OCI-LY3 (cell line): ENCODE results near the gene SGCA.
A peak's percentile ranks its signal among the peaks of the same experiment; 100 is the strongest.

ENCODE experiments used
- H2AFZ ChIP-seq: fragments of 200-600, 300-600 bp; shearing (Covaris generic); 2 replicates; pipeline ENCODE4 v1.6.0; 2014; ENCODE audit warnings: antibody characterized with exemption, low read depth, low read length
- H3K27ac ChIP-seq: fragments of 200-600, 300-600 bp; sonication (generic); 2 replicates; pipeline ENCODE4 v1.5.1; 2014; ENCODE audit warnings: mild to moderate bottlenecking, low read length, moderate library complexity, mixed read lengths
- H3K27me3 ChIP-seq: fragments of 200-600, 300-600 bp; sonication (generic); 2 replicates; pipeline ENCODE4 v1.6.1; 2014; ENCODE audit warnings: low read depth, low read length, mixed read lengths
- H3K36me3 ChIP-seq: fragments of 200-600, 300-600 bp; sonication (generic); replicated peaks from 2 replicates; pipeline ENCODE3; 2014; ENCODE audit warnings: low read depth, low read length, mixed read lengths
- H3K4me1 ChIP-seq: fragments of 300-600, 200-600 bp; sonication (generic); 2 replicates; pipeline ENCODE4 v1.6.1; 2014; ENCODE audit warnings: low read length, mixed read lengths
- H3K4me2 ChIP-seq: fragments of 200-600, 300-600 bp; sonication (generic); 2 replicates; pipeline ENCODE4 v1.6.1; 2014; ENCODE audit warnings: low read length, mixed read lengths
- H3K4me3 ChIP-seq: fragments of 300-600, 200-600 bp; sonication (generic); 2 replicates; pipeline ENCODE4 v1.5.1; 2014; ENCODE audit warnings: antibody characterized with exemption, mild to moderate bottlenecking, low read length, moderate library complexity
- H3K79me2 ChIP-seq: fragments of 300-600, 200-600 bp; shearing (Covaris generic); 2 replicates; pipeline ENCODE4 v1.6.1; 2014; ENCODE audit warnings: mild to moderate bottlenecking, low read length, mixed read lengths
- H3K9ac ChIP-seq: fragments of 300-600, 200-600 bp; shearing (Covaris generic); 2 replicates; pipeline ENCODE4 v1.6.0; 2014; ENCODE audit warnings: mild to moderate bottlenecking, low read length, moderate library complexity
- H3K9me3 ChIP-seq: fragments of 200-600, 300-600 bp; shearing (Covaris generic); 2 replicates; pipeline ENCODE4 v1.6.1; 2014; ENCODE audit warnings: low read length, mixed read lengths; ENCODE audit not compliant: insufficient read depth
- H4K20me1 ChIP-seq: fragments of 200-600, 300-600 bp; sonication (generic); 2 replicates; pipeline ENCODE4 v1.6.1; 2016; ENCODE audit warnings: low read length, mixed read lengths; ENCODE audit not compliant: insufficient read depth
- CTCF ChIP-seq: fragments of 200-600, 300-600 bp; sonication (generic); IDR thresholded peaks from 2 replicates; pipeline ENCODE4 v1.5.1; 2014; ENCODE audit warnings: antibody characterized with exemption, low read length, low read depth
- EZH2phosphoT487 ChIP-seq: fragments of 200-600 bp; shearing (Covaris generic); IDR thresholded peaks from 2 replicates; pipeline ENCODE4 v1.6.1; 2018; ENCODE audit warnings: antibody characterized with exemption, mixed run types, low read depth

Gene SGCA

GRCh38 chr17:50190293-50190602 is 24.4 kb downstream of the SGCA start:
- H3K36me3 ChIP-seq, result peaks cover 55% of the 10 kb centered on the region
- H3K9me3 ChIP-seq, result no peaks in the 10 kb centered on the region
- no peak for TF ChIP-seq EZH2phosphoT487
- no peak for TF ChIP-seq CTCF
- no peaks in the 10 kb centered on the region for H4K20me1 ChIP-seq
- H3K9ac ChIP-seq, result no peak overlapping the region
- H3K4me3 ChIP-seq, result no peak overlapping the region
- peaks cover 35% of the 10 kb centered on the region for H3K79me2 ChIP-seq
- H3K27ac ChIP-seq, result no peak overlapping the region
- no peaks in the 10 kb centered on the region for H3K27me3 ChIP-seq
- H3K4me2 ChIP-seq, result peak overlapping the region; percentile 10; the same call in 1 of the 2 replicates
- peaks cover 67% of the 10 kb centered on the region for H3K4me1 ChIP-seq
- no peak overlapping the region for H2AFZ ChIP-seq

- no peak overlapping the region for H3K9ac ChIP-seq
- H3K4me2 ChIP-seq, result peak overlapping the region; percentile 10; the same call in 1 of the 2 replicates
- H3K36me3 ChIP-seq, result peaks cover 50% of the 10 kb centered on the region
Observed at GRCh38 chr17:50190603-50191358, 25.0 kb downstream of the SGCA start.

GRCh38 chr17:50191359-50192143 is 25.7 kb downstream of the SGCA start:
- H3K27me3 ChIP-seq, result no peaks in the 10 kb centered on the region
- TF ChIP-seq EZH2phosphoT487 (no peak), CTCF (no peak)
- peak overlapping the region; percentile 78 for H3K27ac ChIP-seq
- H4K20me1 ChIP-seq, result no peaks in the 10 kb centered on the region
- H3K4me2 ChIP-seq, result peak overlapping the region; percentile 89
- peaks cover 67% of the 10 kb centered on the region for H3K4me1 ChIP-seq
- H3K36me3 ChIP-seq, result peaks cover 44% of the 10 kb centered on the region
- no peak overlapping the region for H2AFZ ChIP-seq
- no peaks in the 10 kb centered on the region for H3K9me3 ChIP-seq
- peak overlapping the region; percentile 88 for H3K4me3 ChIP-seq
- peaks cover 35% of the 10 kb centered on the region for H3K79me2 ChIP-seq
- peak overlapping the region; percentile 91 for H3K9ac ChIP-seq

More at GRCh38 chr17:50190603-50191358, 25.0 kb downstream of the SGCA start:
- TF ChIP-seq CTCF (no peak), EZH2phosphoT487 (no peak)
- H3K4me3 ChIP-seq, result no peak overlapping the region
- peaks cover 67% of the 10 kb centered on the region for H3K4me1 ChIP-seq
- no peaks in the 10 kb centered on the region for H3K9me3 ChIP-seq
- H3K79me2 ChIP-seq, result peaks cover 35% of the 10 kb centered on the region
- H2AFZ ChIP-seq, result no peak overlapping the region
- no peaks in the 10 kb centered on the region for H3K27me3 ChIP-seq
- no peaks in the 10 kb centered on the region for H4K20me1 ChIP-seq
- no peak overlapping the region for H3K27ac ChIP-seq

- Histone ChIP-seq H3K9me3 (no peaks in the 10 kb centered on the region), H4K20me1 (no peaks in the 10 kb centered on the region), H3K4me3 (peak overlapping the region; percentile 88), H2AFZ (0 out of 2 replicates have a peak overlapping the region, but pooled peaks have one; percentile 24), H3K9ac (peak overlapping the region; percentile 91), H3K27me3 (no peaks in the 10 kb centered on the region), H3K79me2 (peaks cover 35% of the 10 kb centered on the region), H3K4me2 (peak overlapping the region; percentile 89), H3K27ac (peak overlapping the region; percentile 78), H3K36me3 (peaks cover 41% of the 10 kb centered on the region), H3K4me1 (peaks cover 67% of the 10 kb centered on the region)
- no peak for TF ChIP-seq EZH2phosphoT487
- TF ChIP-seq CTCF, result no peak
Observed at GRCh38 chr17:50192144-50192617, 26.4 kb downstream of the SGCA start.
